GM21619 (cell line): ENCODE measurements around the gene PPP1R16B.
"Not testable (repeated sequence)": the region's sequence is repeated elsewhere in the genome, so short reads cannot be mapped to it uniquely, and the experiment has no call there.

ENCODE experiments used
- ATAC-seq: cut with Tn5 transposase; IDR thresholded peaks from one replicate; pipeline ENCODE4 v1.9.1; 2021; ENCODE audit not compliant: unreplicated experiment

PPP1R16B gene

GRCh38 chr20:38791291-38791690 is 14.2 kb upstream of the PPP1R16B start:
- ATAC-seq: no peak

DNA sequence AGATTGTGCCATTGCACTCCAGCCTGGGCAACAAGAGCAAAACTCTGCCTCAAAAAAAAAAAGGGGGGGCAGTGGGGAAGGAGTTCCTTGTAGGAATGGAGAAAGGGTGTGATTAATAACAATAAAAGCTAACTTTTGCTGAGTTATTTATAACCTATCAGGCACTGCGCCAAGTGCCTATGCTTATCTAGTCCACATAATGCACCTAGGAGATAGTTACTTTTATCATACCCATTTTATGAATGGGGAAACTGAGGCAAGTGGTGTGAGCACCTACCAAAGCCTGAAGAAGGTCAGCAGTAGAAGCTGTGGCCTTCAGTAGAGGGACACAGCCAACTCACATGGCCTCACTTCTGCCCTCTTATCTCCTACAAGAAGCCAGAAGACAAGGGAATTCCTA is 13.6 kb upstream of the PPP1R16B start:
- ATAC-seq: no peak

DNA sequence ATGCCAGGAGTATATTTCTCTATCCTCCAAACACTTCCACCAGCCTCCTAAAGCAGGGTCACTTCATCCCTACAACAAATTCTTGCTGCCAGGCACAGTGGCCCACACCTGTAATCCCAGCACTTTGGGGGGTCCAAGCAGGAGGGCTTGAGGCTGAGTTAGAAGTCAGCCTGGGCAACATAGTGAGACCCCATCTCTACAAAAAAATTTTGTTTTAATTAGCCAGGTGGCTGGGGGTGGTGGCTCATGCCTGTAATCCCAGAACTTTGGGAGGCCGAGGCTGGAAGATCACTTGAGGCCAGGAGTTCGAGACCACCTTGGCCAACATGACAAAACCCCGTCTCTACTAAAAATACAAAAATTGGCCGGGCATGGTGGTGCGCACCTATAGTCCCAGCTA is 11.4 kb upstream of the PPP1R16B start:
- not testable (repeated sequence) for ATAC-seq

- no peak for ATAC-seq
Measured at GRCh38 chr20:38798266-38798665, 7.2 kb upstream of the PPP1R16B start.

DNA sequence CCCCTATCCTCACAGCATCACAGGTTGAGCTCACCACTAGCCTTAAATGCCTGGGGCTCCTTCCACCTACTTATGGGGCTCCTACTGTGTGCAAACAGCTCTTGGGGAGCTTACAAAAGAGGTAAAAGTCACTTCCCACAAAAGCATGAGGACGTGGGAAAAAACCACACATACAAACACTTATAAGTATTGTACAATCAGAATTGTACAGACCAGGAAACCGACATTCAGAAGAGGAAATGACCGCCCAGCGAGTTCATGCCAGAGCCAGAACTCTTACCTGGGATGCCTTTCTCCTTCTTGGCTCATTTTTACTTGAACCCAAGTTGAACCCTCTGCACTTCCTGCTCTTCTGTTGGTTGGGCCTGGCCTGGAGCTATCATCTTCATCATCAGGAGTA is 6.3 kb upstream of the PPP1R16B start:
- ATAC-seq: no peak

DNA sequence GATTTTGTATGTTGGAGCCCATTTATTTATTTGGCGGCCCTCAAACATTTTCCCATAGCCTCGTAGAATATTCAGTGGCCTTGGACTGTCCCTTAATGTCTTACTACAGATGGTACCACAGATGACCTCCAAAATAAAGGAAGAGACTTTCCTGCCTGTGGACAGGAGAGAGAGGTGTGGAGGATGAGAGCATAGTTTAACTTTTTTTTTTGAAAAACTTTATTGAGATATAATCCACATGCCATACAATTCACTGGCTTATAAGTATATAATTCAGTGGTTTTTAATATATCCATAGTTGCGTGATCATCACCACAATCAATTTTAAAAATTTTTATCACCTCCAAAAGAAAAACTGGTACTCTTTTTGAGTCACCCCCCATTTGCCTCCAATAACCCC is 4.6 kb upstream of the PPP1R16B start:
- ATAC-seq: no peak

DNA sequence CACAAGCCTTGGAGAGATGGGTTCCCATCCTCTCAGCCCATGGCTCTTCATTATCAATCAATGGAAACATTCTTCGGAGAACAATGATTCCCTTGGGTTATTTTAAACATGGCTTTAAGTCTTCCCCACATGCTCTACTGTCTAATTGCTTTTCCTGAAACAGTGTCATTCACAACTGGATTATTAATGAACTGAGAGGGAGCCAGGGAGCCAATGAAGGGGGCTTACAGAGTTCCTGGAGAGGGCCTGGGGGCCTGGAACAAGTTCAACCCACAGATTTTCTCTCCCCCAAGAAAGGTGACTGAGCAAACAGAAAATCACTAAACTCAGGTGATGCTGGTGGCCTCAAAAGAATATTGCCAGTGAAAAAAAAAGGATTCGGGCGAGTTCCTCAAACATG is 1.3 kb upstream of the PPP1R16B start:
- ATAC-seq: no peak

DNA sequence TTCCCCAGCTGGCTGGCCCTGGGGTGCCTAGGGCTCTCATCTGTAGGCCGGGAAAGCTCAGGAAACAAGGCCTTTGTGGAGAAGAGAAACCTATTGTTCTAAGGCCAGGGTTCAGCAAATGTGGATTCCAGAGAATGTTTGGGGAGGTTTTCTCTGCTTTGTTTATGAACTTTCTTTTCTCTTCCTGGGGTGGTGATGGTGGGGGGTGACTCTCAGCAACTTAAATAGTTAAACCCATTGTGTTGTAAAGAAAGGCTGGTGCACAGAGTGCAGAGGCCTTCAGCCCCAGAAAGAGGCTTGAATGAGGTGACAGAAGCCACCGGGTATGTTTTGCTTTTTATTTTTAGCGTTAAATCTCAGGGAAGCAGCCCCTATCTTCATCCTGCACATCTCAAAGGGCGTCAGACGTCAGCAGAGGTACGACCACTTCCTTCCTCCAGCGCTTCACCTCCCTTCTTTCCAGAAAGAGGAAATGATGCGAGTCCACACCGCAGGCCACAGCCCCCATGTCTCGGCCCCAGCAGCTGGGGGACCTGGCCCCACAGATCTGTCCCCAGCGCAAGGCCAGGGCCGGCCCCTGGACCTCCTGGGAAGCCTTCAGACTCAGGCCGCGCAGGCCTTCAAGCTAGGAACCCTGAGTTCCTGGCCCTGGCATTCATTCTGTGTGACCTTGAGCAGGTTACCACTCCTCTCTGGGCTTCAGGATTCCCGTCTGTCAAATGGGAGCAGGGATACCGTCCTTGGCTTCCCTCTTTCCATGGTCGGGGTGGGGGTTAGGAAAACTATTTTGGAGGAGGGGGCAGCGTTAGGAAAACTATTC is 605 bp upstream of the PPP1R16B start:
- ATAC-seq: peak; percentile 39

DNA sequence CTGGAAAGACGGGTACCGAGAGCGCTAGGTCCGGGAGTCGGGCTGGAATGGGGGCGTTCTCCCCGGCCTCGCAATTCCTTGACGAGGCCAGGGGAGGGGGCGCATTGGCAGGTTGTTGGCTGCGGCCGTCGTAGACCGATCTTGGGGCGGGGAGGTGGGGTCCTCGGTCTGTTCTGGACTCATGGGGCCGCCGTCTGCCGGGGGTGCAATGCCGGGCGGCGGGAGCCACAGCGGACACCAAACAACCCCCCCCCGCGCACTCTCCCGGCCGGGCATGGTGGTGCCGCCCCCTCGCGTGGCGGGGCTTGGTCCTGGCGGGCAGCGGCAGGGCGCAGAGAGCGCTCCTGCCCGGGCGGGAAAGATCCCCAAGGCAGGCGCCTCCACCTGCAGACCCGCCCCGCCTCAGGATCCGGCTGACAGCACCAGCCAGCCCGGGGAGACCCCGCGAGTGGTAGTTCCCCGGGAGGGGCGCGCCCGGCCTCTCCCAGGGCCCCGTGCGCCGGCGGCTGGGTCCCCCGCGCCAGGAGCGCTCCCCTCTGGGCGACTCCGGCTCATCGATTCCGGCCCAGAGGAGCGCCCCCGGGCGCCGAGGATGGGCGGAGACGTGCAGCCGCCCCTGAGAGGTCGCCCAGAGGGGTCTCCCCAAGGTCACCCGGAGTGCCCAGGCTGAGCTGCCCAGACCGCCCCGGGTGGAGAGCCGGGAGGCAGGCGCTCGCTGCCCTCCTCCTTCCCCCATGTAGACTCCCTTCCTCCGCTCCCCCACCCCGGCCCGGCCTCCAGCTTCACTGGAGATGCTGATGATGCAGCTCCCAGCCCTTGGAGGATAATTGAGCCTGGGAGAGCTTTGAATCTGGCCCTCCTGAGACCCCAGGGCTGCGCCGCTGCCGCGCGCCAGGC is 709 bp downstream of the PPP1R16B start:
- peak; percentile 21 for ATAC-seq

DNA sequence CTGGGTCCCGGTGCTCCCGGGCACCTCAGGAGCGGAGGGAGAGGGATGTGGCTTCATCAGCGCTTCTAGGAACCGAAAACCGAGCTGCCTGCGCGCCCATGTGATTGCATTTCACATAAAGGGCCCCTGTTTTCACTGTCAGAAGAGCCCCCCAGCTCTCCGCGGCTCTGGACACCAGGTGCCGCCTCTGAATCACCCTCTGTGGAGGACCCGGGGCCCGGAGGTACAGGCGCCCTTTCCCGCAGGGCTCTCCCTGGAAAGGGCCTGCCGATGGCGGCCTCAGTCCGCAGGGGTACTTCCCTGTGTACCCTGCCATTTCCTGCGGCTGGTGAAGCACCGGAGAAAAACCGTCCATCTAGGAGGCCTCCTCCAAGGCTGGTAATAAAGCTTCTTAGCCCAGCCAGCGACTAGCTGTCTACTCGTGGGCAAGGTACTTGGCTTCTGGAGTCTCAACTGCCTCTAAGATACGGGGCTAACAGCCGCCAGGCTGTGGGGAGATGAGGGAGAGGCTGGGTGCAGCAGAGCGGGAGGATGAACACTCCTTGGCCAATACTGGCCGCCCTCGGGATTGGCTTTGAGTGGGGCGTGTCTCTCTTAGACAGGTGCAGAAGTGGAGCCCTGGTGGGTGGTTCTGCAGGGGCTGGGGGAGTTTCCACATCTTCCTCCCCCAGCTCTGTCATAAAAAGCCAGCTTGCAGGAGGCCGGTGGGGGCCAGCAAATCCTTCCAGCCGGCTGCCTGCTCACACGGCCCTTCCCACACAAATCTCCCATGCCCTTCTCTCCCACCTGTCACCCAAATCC is 1.6 kb downstream of the PPP1R16B start:
- peak; percentile 6 for ATAC-seq

DNA sequence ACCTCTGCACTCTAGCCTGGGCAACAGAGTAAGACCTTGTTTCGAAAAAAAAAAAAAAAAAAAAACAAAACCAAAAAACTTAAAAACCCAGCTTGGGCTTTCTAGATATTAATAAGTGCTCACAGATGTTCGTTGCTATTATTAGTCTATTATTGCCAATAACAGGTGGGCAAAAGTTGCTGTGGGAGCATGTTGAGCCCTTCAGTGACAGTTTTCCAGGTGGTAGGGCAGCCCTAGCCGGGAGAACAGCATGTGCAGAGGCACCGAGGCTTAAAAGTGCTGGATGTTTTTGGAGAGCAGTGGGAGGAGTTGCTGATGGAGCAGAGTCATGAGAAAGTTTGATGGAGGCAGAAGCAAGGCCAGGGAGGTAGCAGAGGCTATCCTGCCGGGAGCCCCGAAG is 4.4 kb downstream of the PPP1R16B start:
- no peak for ATAC-seq

- ATAC-seq: no peak
Measured at GRCh38 chr20:38810926-38811630, 5.6 kb downstream of the PPP1R16B start.

DNA sequence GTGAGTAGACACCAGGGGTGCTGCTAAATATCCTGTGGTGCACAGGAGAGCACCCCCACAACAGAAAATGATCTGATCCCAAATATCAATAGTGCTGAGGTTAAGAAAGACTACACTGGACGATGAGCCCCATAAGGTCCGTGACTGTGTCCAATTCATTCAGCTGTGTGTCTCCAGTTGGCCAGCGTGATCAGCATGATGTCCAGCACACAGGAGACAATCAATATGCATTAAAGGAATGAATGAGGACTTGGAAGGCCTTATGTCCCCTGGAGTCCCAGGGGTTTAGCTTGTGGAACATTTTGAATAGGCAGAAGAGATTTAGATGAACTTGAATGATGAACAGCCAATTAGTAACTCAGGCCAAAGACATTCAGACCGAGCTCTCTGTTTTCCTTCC is 6.3 kb downstream of the PPP1R16B start:
- no peak for ATAC-seq

GRCh38 chr20:38812182-38812581 is 6.7 kb downstream of the PPP1R16B start:
- no peak for ATAC-seq

DNA sequence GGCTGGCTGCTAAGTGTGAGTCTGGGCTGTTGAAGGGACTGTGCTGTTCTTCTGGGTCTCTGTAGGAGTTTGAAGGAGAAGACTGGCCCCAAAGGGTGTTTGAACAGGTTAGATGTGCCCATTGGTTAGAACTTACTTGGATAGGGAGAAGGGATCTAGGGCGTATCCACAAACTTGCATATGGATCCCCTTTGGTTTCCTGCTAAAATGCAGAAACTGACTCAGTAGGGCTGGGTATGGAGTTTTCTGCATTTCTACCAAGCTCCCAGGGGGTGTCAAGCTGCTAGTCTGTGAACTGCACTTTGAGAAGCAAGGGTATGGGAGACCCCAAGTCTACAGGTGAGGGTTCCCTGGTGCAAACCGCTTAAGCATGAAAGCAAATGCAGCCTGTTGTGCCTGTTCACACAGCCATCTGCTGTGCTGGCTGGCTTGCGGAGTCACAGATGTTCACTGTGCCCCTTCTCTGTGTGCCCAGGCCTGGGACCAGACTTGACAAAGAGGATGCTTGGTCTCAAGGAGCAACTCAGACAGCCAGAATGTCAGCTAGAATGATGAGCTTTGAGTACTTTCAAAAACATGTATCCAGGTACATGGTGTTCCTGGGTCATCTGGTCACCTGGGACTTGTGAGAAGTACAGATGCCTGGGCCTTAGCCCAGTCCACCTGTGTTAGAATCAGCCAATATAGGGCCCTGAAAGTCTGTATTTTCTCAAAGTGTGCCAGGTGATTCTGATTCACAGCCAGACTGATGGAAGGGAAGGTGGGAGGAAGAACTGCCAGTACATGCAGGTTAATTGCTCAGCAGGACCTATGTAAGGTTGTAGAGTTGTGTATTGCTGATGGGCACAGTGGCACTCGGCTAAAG is 7.4 kb downstream of the PPP1R16B start:
- no peak for ATAC-seq

- ATAC-seq: not testable (repeated sequence)
Measured at GRCh38 chr20:38813574-38813962, 8.1 kb downstream of the PPP1R16B start.

GRCh38 chr20:38815446-38815845 is 9.9 kb downstream of the PPP1R16B start:
- ATAC-seq: no peak

- ATAC-seq: no peak
Measured at GRCh38 chr20:38818113-38819065, 12.9 kb downstream of the PPP1R16B start.

DNA sequence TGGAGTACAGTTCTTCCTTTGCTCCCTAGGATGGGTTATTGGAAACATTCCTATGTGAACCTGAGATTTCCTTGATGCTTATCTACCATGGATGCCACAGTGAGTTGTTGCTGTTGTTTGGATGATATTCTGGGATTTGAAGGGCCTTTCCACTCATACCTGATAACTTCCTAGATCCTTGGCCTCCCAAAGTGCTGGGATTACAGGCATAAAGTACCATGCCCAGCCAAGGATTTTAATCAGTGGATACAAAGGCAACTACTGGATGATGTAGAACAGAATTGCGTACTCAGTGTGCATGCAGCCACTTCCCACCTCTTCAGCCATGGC is 20.0 kb downstream of the PPP1R16B start:
- ATAC-seq: no peak
